Stomach (tissue), 9 donors: Measurements from ENCODE around the gene ISG20L2. TPM values are rescaled to one million over a fixed set of nuclear protein-coding genes. Genes with fewer than 3 reads are reported as not detected.
"Not testable (repeated sequence)": the region's sequence is repeated elsewhere in the genome, so short reads cannot be mapped to it uniquely, and the experiment has no call there.

Experiments
- DNase-seq, 2 donors: peaks; one replicate each; pipeline versions ENCODE4 v3.0.0 to v3.0.0-alpha.2; 2013 to 2019
- H3K27ac ChIP-seq, 5 donors: fragments of 200-600 bp in 4 of 5; sonication (generic) in 4 of 5; one replicate each; pipeline ENCODE4 v1.5.1; 2013 to 2019; ENCODE audit warnings: mild to moderate bottlenecking in 1 of 5, moderate library complexity in 1 of 5
- H3K27me3 ChIP-seq, 3 donors: fragments of 200-600 bp; sonication (generic); one replicate each; pipeline ENCODE4 v1.5.1; 2017 to 2019; ENCODE audit warnings: mixed run types in 1 of 3
- H3K36me3 ChIP-seq, 4 donors: fragments of 200-600 bp; sonication (generic); 1 replicate in 3 of 4; 2 replicates in 1 of 4; pipeline ENCODE4 v1.5.1; 2016 to 2019
- H3K4me1 ChIP-seq, 4 donors: fragments of 200-600 bp; sonication (generic); one replicate each; pipeline ENCODE4 v1.5.1; 2016 to 2019
- H3K4me3 ChIP-seq, 4 donors: fragments of 200-600 bp; sonication (generic) in 3 of 4; one replicate each; pipeline ENCODE4 v1.5.1; 2016 to 2019; ENCODE audit warnings: mild to moderate bottlenecking in 1 of 4
- H3K9me3 ChIP-seq, 4 donors: fragments of 200-600 bp; sonication (generic); one replicate each; pipeline ENCODE4 v1.5.1; 2016 to 2019
- EP300 ChIP-seq: sonication (generic); formaldehyde crosslinking; IDR thresholded peaks from one replicate; pipeline ENCODE4 v1.6.1; 2017; ENCODE audit warnings: antibody characterized with exemption
- POLR2A ChIP-seq, 4 donors: fragments of 450-650 bp; IDR thresholded peaks; one replicate each; pipeline ENCODE4 v1.6.1; 2016; ENCODE audit warnings: antibody characterized with exemption in 4 of 4, control low read depth in 2 of 4, mild to moderate bottlenecking in 1 of 4, moderate library complexity in 1 of 4
- POLR2AphosphoS5 ChIP-seq, 3 donors: sonication (generic); formaldehyde crosslinking; IDR thresholded peaks; one replicate each; pipeline ENCODE4 v1.6.1; 2016; ENCODE audit warnings: antibody characterized with exemption in 3 of 3
- WGBS, 5 donors: extraction: QIAGEN DNeasy Blood & Tissue Kit in 3 of 5; methylation state at CpG; one replicate each; pipeline versions ENCODE4 v1.1.5 to v1.1.7; 2013 to 2018; 5-methylcytosine and 5-hydroxymethylcytosine counted together
- intact Hi-C: fragments of 100-400 bp; cut with DNase I; formaldehyde crosslinking; loops from one replicate; pipeline ENCODE4 v1.15.1; 2023; ENCODE audit warnings: low total_unique reads
- polyA plus RNA-seq, 3 donors: library from polyadenylated mRNA; stranded (reverse); fragments of 200-250 nt; gene quantifications; one replicate each; pipeline ENCODE4 v1.2.3, GENCODE V29; 2013
- total RNA-seq, 5 donors: library from RNA; depleted of rRNA; stranded (reverse); fragments of >200 nt; gene quantifications; one replicate each; pipeline versions ENCODE4 v1.1.0 to v1.2.3, GENCODE V29; 2014 to 2016
- TF ChIP-seq, protein P1 (sequence below), 7 experiments: fragments of 450-650 bp in 4 of 7; fragments of 200-600 bp in 3 of 7; sonication (generic) in 3 of 7; IDR thresholded peaks; one replicate each; pipeline ENCODE4 v1.5.1; 2016 to 2019; ENCODE audit warnings: antibody characterized with exemption in 7 of 7, control low read depth in 2 of 7, mild to moderate bottlenecking in 1 of 7
- donor health status: healthy with polysubstance abuse.
- donor health status: Bipolar disorder and iron deficiency.
- donor health status: healthy.

The ISG20L2 gene
- total and polyA plus RNA-seq, 8 donors, result 4.5 to 65.5 (median 11.7) TPM

DNA sequence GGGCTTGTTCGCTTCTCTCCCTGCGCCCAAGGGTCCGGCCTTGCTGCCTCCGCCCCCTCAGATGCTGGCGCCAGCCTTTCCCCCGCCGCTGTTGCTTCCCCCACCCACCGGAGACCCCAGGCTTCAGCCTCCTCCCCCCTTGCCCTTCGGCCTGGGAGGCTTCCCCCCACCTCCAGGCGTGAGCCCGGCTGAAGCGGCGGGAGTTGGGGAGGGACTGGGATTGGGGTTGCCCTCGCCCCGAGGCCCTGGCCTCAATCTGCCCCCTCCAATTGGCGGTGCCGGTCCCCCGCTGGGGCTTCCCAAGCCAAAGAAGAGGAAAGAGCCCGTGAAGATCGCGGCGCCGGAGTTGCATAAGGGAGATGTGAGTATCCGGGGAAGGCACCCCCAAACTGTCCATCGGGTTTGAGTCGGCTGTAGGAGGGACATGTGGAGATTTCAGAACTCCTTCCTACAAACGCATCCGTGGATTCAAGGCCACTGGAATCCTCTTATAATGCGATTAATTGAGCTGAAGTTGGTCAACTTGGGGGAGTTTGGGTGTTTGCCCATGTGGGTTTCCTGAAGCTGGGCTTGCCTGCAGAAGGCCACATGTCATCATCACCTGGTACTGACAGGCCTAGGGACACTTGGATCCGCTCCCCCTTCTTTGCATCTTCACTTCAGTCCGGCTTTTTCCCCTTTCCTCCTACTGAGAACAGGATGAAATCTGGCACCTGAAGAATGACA, 39.5 kb upstream of the ISG20L2 start:
- peaks cover 5 to 19% (median 13%) of the 10 kb centered on the region in 4 donors for H3K36me3 ChIP-seq
- peak in 1 of 2 donors; percentile 72 for DNase-seq
- peak overlapping the region; percentile 90 to 97 (median 94) for H3K4me3 ChIP-seq
- no peaks in the 10 kb centered on the region for H3K9me3 ChIP-seq
- TF ChIP-seq, protein P1, sequence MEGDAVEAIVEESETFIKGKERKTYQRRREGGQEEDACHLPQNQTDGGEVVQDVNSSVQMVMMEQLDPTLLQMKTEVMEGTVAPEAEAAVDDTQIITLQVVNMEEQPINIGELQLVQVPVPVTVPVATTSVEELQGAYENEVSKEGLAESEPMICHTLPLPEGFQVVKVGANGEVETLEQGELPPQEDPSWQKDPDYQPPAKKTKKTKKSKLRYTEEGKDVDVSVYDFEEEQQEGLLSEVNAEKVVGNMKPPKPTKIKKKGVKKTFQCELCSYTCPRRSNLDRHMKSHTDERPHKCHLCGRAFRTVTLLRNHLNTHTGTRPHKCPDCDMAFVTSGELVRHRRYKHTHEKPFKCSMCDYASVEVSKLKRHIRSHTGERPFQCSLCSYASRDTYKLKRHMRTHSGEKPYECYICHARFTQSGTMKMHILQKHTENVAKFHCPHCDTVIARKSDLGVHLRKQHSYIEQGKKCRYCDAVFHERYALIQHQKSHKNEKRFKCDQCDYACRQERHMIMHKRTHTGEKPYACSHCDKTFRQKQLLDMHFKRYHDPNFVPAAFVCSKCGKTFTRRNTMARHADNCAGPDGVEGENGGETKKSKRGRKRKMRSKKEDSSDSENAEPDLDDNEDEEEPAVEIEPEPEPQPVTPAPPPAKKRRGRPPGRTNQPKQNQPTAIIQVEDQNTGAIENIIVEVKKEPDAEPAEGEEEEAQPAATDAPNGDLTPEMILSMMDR (IDR thresholded peaks at IDR 0.05), result no peak
- TF ChIP-seq EP300 (no peak), POLR2A (IDR thresholded peaks at IDR 0.05) (no peak), POLR2AphosphoS5 (IDR thresholded peaks at IDR 0.05) (no peak)
- H3K27ac ChIP-seq, result peak overlapping the region; percentile 92 to 97 (median 97)
- WGBS, 5 donors, result 0 to 1% (median 0%) methylated on average over 24 to 31 of the region's 31 CpGs
- intact Hi-C loops, result no loop called here
- H3K27me3 ChIP-seq, result no peaks in the 10 kb centered on the region
- peaks cover 43 to 65% (median 60%) of the 10 kb centered on the region in 4 donors for H3K4me1 ChIP-seq

DNA sequence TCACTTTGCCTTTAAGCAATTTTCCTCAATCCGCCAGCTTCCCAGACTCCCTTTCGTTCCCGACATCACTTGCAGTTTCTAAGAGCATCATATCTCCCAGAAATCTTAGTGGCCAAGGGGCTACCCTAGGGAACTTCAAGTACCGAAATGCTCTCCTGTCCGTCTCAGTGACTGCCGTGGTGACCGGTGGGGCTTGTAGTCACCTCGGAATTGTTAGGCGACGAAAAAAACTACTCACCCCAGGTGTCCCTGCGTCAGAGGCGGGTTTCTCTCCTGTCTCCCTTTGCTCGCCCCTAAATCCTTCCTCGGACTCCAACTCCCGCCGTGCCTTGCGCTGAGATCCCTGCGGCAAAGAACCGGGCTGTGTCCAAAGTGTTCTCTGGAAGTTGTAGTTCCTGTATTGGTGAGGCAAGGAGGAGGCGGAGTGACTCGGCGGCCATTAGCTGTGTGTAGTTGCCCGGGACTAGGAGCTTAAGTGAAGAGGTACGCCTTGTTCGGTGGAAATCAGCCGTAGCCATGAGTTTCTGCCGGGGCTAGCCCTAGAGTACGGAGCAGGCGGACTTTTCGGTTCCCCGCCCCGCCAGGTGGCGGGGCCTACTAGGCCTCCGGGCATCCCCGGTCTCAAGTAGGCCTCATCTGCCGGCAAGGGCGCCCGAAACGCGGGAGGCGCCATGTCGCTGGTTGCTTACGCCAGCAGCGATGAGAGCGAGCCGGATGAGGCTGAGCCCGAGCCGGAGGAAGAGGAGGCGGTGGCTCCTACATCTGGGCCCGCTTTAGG, 38.7 kb upstream of the ISG20L2 start, which contains the start of gene PRCC:
TSS of gene PRCC (plus strand) at position 435 of the 778 bp plus-strand sequence. CDS start at position 672, 237 bp downstream.
- peaks cover 35 to 57% (median 53%) of the 10 kb centered on the region in 4 donors for H3K4me1 ChIP-seq
- no peaks in the 10 kb centered on the region for H3K27me3 ChIP-seq

DNA sequence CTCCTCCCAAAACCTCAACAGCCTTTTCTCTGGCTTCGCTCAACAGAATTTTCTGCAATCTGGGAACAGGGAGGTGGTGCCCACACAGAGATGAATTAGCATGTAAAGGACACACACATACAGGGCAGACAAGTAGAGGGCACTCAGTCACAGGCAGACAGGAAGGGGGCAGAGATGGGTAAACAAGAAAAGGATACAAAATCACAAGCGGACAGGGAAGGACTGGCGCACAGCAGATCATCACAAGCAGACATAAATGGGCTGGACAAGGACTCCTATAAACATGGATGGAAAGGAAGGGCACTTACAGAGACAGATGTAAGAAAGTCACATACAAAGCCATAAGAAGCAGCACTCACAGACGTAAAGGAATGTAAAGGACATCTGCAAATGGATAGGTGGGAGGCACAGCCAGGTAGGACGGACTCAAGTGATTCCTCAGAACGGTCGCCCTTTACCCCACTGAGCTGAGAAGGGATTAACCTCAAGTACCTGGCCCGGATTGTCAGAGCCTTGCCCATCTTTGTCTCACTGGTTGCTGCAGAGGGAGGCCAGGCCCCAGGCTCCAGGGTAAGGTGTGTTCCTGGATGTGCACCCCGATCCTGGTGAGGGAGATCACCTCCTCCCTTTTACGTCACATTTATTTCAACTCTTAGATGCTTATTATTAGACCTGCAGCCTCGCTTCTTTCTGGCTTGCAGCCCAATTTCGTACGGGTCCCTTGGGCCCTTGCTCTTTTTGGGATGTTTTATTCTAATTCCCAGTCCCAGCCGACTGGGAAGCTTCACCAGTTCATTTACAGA, 37.9 kb upstream of the ISG20L2 start:
- Histone ChIP-seq H3K27ac (peak overlapping the region; percentile 83 to 97 (median 97)), H3K9me3 (no peaks in the 10 kb centered on the region), H3K36me3 (peaks cover 5 to 12% (median 10%) of the 10 kb centered on the region in 4 donors), H3K27me3 (no peaks in the 10 kb centered on the region), H3K4me1 (peaks cover 31 to 49% (median 48%) of the 10 kb centered on the region in 4 donors), H3K4me3 (peak overlapping the region; percentile 67 to 97 (median 90))
- no peak for DNase-seq
- no peak for TF ChIP-seq POLR2A (IDR thresholded peaks at IDR 0.05)
- no peak for TF ChIP-seq EP300
- TF ChIP-seq, protein P1 (IDR thresholded peaks at IDR 0.05), result no peak
- no peak for TF ChIP-seq POLR2AphosphoS5 (IDR thresholded peaks at IDR 0.05)
- intact Hi-C loops, result no loop called here
- 5 to 9% (median 6%) methylated on average over 14 of the region's 14 CpGs for WGBS, 5 donors

More for the DNA sequence above, 38.7 kb upstream of the ISG20L2 start, which contains the start of gene PRCC:
- Histone ChIP-seq H3K4me3 (peak within 1 kb of the TSS; percentile 90 to 97 (median 94)), H3K36me3 (peaks cover 5 to 19% (median 11%) of the 10 kb centered on the region in 4 donors), H3K9me3 (no peaks in the 10 kb centered on the region), H3K27ac (peak within 1 kb of the TSS; percentile 92 to 97 (median 97))
- WGBS, 5 donors, result 0% methylated on average over 34 to 50 of the region's 50 CpGs
- DNase-seq, result peak; percentile 97 to 100
- peak; percentile 53 to 92 (median 83) for TF ChIP-seq POLR2AphosphoS5 (IDR thresholded peaks at IDR 0.05)
- TF ChIP-seq EP300, result no peak
- intact Hi-C loops, result no loop called here

DNA sequence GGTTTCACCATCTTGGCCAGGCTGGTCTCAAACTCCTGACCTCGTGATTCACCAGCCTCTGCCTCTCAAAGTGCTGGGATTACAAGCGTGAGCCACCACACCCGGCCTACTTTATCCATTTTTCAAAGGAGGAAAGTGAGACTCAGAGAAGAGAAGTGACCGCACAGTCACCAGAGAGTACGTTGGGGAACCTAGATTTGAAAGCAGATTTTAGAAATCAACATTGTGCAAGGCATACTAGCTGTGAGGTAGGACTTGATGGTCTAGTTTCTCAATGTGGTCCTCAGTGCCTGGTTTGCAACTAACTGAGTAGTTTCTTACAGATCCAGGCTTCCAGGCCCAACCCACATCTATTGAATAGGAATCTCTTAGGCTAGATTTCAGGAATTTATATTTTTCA, 37.1 kb upstream of the ISG20L2 start:
- peak overlapping the region in 2 of 4 donors; percentile 91 to 97 for H3K4me3 ChIP-seq
- DNase-seq, result no peak
- H3K27ac ChIP-seq, result no peak overlapping the region
- no peaks in the 10 kb centered on the region for H3K9me3 ChIP-seq
- TF ChIP-seq, protein P1 (IDR thresholded peaks at IDR 0.05), result no peak
- TF ChIP-seq POLR2AphosphoS5 (IDR thresholded peaks at IDR 0.05), result no peak
- no peak for TF ChIP-seq EP300
- TF ChIP-seq POLR2A (IDR thresholded peaks at IDR 0.05), result no peak
- intact Hi-C loops, result no loop called here
- peaks cover 23 to 43% (median 40%) of the 10 kb centered on the region in 4 donors for H3K4me1 ChIP-seq
- 89 to 93% (median 91%) methylated on average over 5 of the region's 5 CpGs for WGBS, 5 donors
- H3K27me3 ChIP-seq, result no peaks in the 10 kb centered on the region
- peaks cover 4 to 7% (median 5%) of the 10 kb centered on the region in 4 donors for H3K36me3 ChIP-seq

DNA sequence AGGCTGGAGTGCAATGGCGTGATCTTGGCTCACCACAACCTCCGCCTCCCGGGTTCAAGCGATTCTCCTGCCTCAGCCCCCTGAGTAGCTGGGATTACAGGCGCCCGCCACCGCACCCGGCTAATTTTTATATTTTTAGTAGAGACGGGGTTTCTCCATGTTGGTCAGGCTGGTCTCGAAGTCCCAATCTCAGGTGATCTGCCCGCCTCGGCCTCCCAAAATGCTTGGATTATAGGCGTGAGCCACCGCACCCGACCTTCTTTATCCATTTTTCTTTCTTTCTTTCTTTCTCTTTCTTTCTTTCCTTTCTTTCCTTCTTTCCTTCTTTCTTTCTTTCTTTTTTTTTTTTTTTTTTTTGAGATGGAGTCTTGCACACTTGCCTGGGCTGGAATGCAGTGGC, 36.6 kb upstream of the ISG20L2 start:
- DNase-seq, H3K4me3 ChIP-seq, H3K36me3 ChIP-seq, H3K27me3 ChIP-seq, H3K27ac ChIP-seq, H3K9me3 ChIP-seq, intact Hi-C loops: not testable (repeated sequence)
- H3K4me1 ChIP-seq, result peaks cover 17 to 37% (median 35%) of the 10 kb centered on the region in 4 donors
- 91 to 97% (median 97%) methylated on average over 14 to 15 of the region's 15 CpGs for WGBS, 5 donors
